ENCODE results near the gene TUBB1.
"Not testable (repeated sequence)": the region's sequence is repeated elsewhere in the genome, so short reads cannot be mapped to it uniquely, and the experiment has no call there.

The TUBB1 gene

GRCh38 chr20:59019217-59019616 lies at the start of gene TUBB1:
Gene TUBB1 (plus strand): TSS chr20:59019429. CDS start chr20:59019523, 94 bp downstream.
- no peak for DNase-seq

- no peak for DNase-seq
Observed at GRCh38 chr20:58969439-58969838, 49.8 kb upstream of the TUBB1 start.

GRCh38 chr20:58970146-58970545 lies 49.1 kb upstream of the TUBB1 start:
- no peak for DNase-seq

- no peak for DNase-seq
Observed at GRCh38 chr20:58971429-58971828, 47.8 kb upstream of the TUBB1 start.

- no peak for DNase-seq
Observed at GRCh38 chr20:58973179-58973578, 46.0 kb upstream of the TUBB1 start.

- no peak for DNase-seq
Observed at GRCh38 chr20:58973866-58974265, 45.4 kb upstream of the TUBB1 start.

- no peak for DNase-seq
Observed at GRCh38 chr20:58975353-58975752, 43.9 kb upstream of the TUBB1 start.

GRCh38 chr20:58976061-58976730 lies 43.0 kb upstream of the TUBB1 start:
- DNase-seq, result no peak

- DNase-seq, result no peak
Observed at GRCh38 chr20:58978351-58979190, 40.7 kb upstream of the TUBB1 start.

- peak; percentile 83 for DNase-seq
Observed at GRCh38 chr20:58980711-58981627, 38.3 kb upstream of the TUBB1 start, which contains the start of gene NELFCD. Gene NELFCD (plus strand): TSS chr20:58981256. CDS start chr20:58981310, 54 bp downstream.

- peak; percentile 43 for DNase-seq
Observed at GRCh38 chr20:58981628-58982364, 37.4 kb upstream of the TUBB1 start.

GRCh38 chr20:58982406-58983114 lies 36.7 kb upstream of the TUBB1 start:
- no peak for DNase-seq

GRCh38 chr20:58983115-58983468 lies 36.1 kb upstream of the TUBB1 start:
- DNase-seq, result not testable (repeated sequence)

- DNase-seq, result no peak
Observed at GRCh38 chr20:58984691-58985090, 34.5 kb upstream of the TUBB1 start.

GRCh38 chr20:58985656-58986055 lies 33.6 kb upstream of the TUBB1 start:
- DNase-seq, result no peak

GRCh38 chr20:58986286-58986967 lies 32.8 kb upstream of the TUBB1 start:
- no peak for DNase-seq

- DNase-seq, result no peak
Observed at GRCh38 chr20:58986968-58987517, 32.2 kb upstream of the TUBB1 start.

- no peak for DNase-seq
Observed at GRCh38 chr20:58987790-58988564, 31.3 kb upstream of the TUBB1 start.

GRCh38 chr20:58988565-58988882 lies 30.7 kb upstream of the TUBB1 start:
- DNase-seq, result no peak

GRCh38 chr20:58989196-58989595 lies 30.0 kb upstream of the TUBB1 start:
- no peak for DNase-seq
